GM19025 (cell line): ENCODE data around the gene LCE2D.
"Not testable (repeated sequence)": the region's sequence is repeated elsewhere in the genome, so short reads cannot be mapped to it uniquely, and the experiment has no call there.

ENCODE experiments used
- ATAC-seq: cut with Tn5 transposase; IDR thresholded peaks from one replicate; pipeline ENCODE4 v1.9.1; 2021; ENCODE audit warnings: mild to moderate bottlenecking, low read depth, moderate library complexity; ENCODE audit not compliant: unreplicated experiment

LCE2D gene

DNA sequence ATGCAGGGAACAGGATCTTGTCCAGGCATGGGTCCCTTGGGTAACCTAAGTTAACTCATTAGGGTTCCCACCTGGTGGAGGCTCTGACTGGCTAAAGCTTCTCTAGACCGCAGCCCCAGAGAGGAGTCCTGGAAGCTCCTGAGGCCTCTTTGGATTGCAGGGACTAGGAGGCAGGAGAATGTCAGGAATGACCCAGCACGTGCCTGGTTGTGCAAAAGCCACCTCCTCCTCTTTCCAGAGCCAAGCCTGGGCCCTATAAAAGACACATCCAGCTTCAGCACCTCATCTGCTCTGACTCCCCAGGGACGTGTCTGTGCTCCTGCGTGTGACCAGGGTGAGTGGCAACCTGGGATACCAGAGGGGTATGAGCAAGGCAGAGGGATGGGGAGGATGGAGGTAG, 22.6 kb downstream of the LCE2D start, which contains the start of gene LCE2B:
TSS of gene LCE2B (plus strand) at position 301 of the 400 bp plus-strand sequence. CDS start 721 bp downstream, outside the sequence.
- not testable (repeated sequence) for ATAC-seq

DNA sequence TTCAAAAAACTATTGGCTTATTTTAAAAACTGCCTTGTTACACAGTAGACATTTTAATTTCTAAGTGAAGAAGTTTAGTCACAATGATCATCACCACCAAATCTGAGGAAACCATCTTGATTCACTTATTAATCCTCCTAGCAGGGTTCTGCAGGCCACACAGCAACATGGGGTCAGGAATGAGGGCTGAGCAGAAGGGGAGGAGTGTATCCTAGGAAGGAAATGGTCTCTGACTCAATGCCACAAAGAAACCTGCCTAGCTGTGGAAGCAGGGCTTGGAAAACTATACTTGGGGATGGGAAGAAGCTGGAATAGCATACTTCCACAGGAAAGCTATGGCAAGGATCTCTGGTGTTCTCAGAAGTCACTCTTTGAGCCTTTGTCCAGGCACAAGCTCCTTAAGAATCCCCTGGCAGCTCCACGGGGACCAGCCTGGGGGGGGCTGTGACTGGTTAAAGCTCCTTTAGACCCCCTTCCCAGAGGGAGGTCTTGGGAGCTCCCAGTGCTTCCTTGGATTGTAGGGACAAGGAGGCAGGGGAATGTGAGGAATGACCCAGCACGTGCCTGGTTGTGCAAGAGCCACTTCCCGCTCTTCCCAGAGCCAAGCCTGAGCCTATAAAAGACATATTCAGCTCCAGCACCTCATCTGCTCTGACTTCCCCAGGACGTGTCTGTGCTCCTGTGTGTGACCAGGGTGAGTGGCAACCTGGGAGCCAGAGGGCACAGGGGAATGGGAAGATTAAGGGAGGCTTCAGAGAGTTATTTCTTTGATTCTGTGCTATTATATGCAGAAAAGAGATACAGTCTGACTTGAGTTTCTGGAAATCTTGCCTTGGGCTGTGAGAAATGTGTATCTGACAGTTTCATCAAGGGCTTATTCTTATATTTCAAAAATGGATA, 34.8 kb downstream of the LCE2D start, which contains the start of gene LCE2A:
TSS of gene LCE2A (plus strand) at position 645 of the 900 bp plus-strand sequence. CDS start 557 bp downstream, outside the sequence.
- no peak for ATAC-seq

DNA sequence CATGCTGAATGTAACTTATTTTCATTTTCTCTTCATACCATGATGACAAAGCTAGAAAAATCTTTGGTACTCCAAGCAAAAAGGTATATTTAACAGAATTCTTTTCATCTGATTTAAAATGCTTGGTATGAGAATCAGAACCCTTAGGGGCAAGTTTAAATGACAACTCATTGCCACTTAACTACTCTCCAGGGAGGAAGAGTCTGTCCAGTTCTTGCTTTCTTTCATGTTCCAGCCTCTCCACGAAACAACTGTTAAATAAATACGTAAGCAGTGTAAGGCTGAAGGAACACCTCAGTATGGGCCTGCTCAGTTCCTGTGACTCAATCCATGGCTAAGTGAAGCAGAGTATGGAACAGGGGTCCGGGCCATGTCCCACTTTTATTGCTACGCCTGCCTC, 36.6 kb downstream of the LCE2D start:
- ATAC-seq = no peak

DNA sequence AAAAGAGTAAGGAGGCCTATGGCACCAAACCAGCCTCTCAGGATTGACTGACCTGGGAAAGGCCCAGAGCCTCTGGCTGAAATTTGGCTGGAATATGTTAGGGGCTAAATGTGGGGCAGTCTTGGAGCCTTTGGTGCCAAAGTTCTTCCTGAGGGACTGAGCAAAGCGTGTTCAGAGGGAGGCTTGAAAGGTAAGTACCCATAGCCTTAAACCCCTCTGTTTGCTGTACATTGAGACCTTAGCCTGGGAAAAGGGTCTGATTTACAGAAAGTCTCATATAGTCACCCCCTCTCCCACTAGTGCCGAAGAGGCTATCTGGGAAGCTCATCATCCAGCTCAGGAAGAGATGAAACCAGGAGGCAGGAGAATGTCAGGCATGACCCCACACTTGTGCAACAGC, 44.7 kb downstream of the LCE2D start, which contains the start of gene LCE4A:
TSS of gene LCE4A (plus strand) at position 301 of the 400 bp plus-strand sequence. CDS start 916 bp downstream, outside the sequence.
- no peak for ATAC-seq
